H1 (cell line): ENCODE data around the gene AOAH. TPM values are rescaled to one million over a fixed set of nuclear protein-coding genes. Genes with fewer than 3 reads are reported as not detected.

ENCODE experiments used
- GTF2F1 ChIP-seq: IDR thresholded peaks from 2 replicates; pipeline ENCODE4 v1.6.1; 2012; ENCODE audit warnings: low read depth, low read length, improper control_type of control experiment, borderline replicate concordance
- MAFK ChIP-seq: IDR thresholded peaks from 2 replicates; pipeline ENCODE4 v1.6.1; 2012; ENCODE audit warnings: low read depth, mild to moderate bottlenecking, improper control_type of control experiment, low read length
- SP2 ChIP-seq: IDR thresholded peaks from 2 replicates; pipeline ENCODE4 v1.6.1; 2012; ENCODE audit warnings: mild to moderate bottlenecking, low read length, inconsistent platforms
- polyA plus RNA-seq, 7 experiments: library from polyadenylated mRNA; depleted of rRNA in 3 of 7; stranded (reverse) in 5 of 7; unstranded in 2 of 7; fragments of >200 nt in 5 of 7; fragments of 200-250 nt in 2 of 7; gene quantifications; 1 replicate in 5 of 7; 2 replicates in 1 of 7; 4 replicates in 1 of 7; pipeline versions ENCODE4 v1.2.1 to v1.2.3, GENCODE V29; 2011 to 2013; ENCODE audit warnings: missing spikeins in 2 of 7, mixed read lengths in 2 of 7
- total RNA-seq: library from RNA; stranded (reverse); fragmentation: NEBNext Ultra II Directional; extraction: Animal tissue kit (Norgen Biotek cat#: 25700); gene quantifications from 2 replicates; pipeline ENCODE4 v1.2.1, GENCODE V29; 2021

The AOAH gene
- total and polyA plus RNA-seq, 2 of the 8 experiments (the other 6 are each of a cell fraction or from before 2014, with no cell fraction given), result 0.08 TPM; not detected in 1

DNA sequence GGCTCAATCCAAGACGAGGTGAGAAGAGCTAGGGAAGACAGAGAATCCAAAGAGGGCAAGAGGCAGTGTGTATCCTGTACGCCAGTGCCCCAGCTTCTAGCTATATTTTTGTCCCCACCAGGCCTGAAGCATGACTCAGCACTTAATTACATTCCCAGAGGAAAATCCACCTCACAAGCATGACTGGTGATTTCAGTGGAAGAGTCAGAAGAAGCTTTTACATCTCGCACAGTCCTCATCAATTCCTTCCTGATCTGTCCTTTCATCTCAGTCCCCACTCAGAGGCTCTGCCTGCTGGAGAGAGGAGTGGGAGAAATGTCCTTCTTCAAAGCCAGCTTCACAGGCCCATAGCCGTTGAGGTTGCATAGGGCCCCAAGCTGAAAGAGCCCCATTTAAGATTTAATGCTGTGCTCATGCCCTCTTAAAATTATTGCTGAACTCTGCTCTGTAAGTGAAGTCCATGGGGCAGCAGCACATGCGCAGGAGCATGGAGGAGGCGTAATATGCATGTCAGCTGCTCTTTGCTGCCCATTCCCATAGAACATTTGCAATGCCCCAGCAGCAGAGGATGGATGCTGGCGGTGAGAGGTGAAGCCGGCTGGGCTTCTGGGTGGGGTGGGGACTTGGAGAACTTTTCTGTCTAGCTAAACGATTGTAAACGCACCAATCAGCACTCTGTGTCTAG, 39.0 kb upstream of the AOAH start (continued):
- no peak for TF ChIP-seq GTF2F1
- TF ChIP-seq MAFK, result peak; percentile 86
- no peak for TF ChIP-seq SP2
